Epithelial cell of proximal tubule (primary cell): ENCODE measurements around the gene SNAPC4. TPM values are rescaled to one million over a fixed set of nuclear protein-coding genes. Genes with fewer than 3 reads are reported as not detected.

Source experiments
- DNase-seq: peaks from one replicate; pipeline ENCODE4 v3.0.0-alpha.2; 2011; ENCODE audit warnings: low read depth
- H3K4me3 ChIP-seq: 2 replicates; pipeline ENCODE4 v1.5.1; 2011; ENCODE audit warnings: low read depth, mild to moderate bottlenecking, low read length
- CTCF ChIP-seq: conservative IDR thresholded peaks from 2 replicates; pipeline ENCODE4 v1.5.1; 2012; ENCODE audit warnings: low read depth, mild to moderate bottlenecking, low read length
- total RNA-seq: library from RNA; depleted of rRNA; stranded (reverse); fragments of >200 nt; gene quantifications from 2 replicates; pipeline ENCODE4 v1.2.3, GENCODE V29; 2015

Gene SNAPC4
- total RNA-seq, 1 donor from 2014 or later, result 22.4 TPM

DNA sequence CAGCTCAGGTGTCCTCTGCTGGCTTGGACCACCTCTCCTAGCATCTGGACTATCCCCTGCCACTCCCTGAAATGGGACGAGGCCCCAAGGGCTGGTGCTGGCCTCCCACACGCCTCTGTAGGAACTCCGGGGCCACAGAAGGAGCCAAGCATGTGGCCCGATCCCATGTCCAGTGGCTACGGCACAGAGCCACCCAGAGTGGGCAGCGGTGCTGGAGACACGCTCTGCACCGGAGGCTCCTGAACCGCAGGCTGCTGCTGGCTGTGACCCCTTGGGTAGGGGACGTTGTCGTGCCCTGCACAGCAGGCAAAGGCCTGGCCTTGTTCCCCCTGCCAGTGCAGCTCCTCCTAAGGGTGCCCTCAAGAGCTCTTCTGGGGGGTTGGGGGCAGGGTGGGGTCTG is 20.1 kb downstream of the SNAPC4 start:
- DNase-seq, result no peak
- no peak for TF ChIP-seq CTCF
- no peak overlapping the region for H3K4me3 ChIP-seq

GRCh38 chr9:136379401-136379800 is 20.6 kb downstream of the SNAPC4 start:
- no peak overlapping the region for H3K4me3 ChIP-seq
- no peak for DNase-seq
- TF ChIP-seq CTCF, result no peak

GRCh38 chr9:136379003-136379287 is 21.0 kb downstream of the SNAPC4 start:
- TF ChIP-seq CTCF, result no peak
- no peak for DNase-seq
- no peak overlapping the region for H3K4me3 ChIP-seq

- TF ChIP-seq CTCF, result no peak
- DNase-seq, result no peak
- H3K4me3 ChIP-seq, result no peak overlapping the region
Observed at GRCh38 chr9:136378170-136379002, 21.6 kb downstream of the SNAPC4 start.

DNA sequence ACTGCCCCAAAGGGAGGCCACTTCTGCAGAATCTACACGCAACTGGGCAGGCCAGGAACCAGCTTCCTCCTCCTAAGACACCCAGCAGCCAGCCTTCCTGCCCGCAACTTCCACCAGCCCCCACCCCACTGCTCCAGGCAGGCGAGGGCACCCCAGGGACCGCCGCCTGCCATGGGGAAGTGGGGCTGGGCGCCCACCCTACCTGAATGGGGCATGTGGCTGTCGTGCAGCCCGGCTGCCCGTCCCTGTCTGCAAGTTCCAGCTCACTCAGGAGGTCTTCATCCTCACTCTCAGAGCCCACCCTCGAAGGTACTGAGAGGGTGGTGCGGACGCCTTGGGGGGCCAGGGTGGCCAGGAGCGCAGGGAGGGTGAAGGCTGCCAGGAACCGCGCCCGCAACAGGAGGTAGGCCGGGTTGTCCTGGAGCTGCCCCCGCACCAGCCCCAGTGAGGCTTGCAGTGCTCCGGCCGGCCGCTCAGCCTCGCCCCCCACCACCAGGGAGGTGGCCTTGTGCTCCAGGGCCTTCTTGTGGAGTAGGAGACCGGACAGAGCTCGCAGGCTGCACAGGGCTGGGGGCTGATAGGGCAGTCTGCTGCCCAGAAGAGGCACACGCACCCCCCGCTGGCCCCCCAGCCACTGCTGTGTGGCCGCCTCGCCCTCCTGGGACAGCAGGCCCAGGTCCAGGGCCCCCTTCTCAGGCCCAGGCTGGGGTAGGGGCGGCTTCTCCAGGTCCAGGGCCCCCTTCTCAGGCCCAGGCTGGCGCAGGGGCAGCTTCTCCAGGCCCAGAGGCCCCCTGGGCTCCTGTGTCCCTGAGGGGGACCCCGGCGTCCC is 22.4 kb downstream of the SNAPC4 start:
- TF ChIP-seq CTCF, result no peak
- DNase-seq, result no peak
- no peak overlapping the region for H3K4me3 ChIP-seq

DNA sequence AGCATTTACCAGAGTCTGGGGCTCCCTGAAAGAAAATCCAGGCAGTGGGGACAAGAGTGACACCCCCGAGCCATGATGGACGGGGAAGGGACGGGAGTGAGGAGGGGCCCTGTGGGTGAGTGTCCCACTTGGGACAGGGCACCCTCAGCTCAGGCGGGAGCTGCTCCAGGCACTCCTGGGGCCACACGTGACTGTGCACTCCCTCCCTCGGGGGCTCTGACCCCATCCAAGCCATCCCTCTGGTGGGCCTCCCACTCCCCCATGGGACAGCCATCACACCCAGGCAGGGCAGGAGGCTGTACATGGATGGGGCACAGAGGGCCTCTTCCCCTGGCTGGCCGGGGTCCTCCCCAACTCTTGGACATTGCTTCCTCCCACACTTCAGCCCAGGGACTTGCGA is 23.5 kb downstream of the SNAPC4 start:
- TF ChIP-seq CTCF, result no peak
- no peak for DNase-seq
- no peak overlapping the region for H3K4me3 ChIP-seq
